Ovary (tissue), 9 donors: Measurements from ENCODE around the gene ATRNL1. TPM values are rescaled to one million over a fixed set of nuclear protein-coding genes. Genes with fewer than 3 reads are reported as not detected.

Experiments
- DNase-seq, 5 donors: peaks; one replicate each; pipeline ENCODE4 v3.0.0-alpha.2; 2019 to 2020
- H3K27ac ChIP-seq, 2 donors: fragments of 200-600 bp; one replicate each; pipeline versions ENCODE4 v1.5.1 to v1.8.0; 2019 to 2022
- H3K27me3 ChIP-seq: fragments of 200-600 bp; one replicate; pipeline ENCODE4 v1.8.0; 2022
- H3K36me3 ChIP-seq: fragments of 200-600 bp; sonication (generic); one replicate; pipeline ENCODE4 v1.5.1; 2019
- H3K4me1 ChIP-seq: one replicate; pipeline ENCODE4 v1.8.1; 2013; ENCODE audit warnings: mild to moderate bottlenecking, moderate library complexity; ENCODE audit not compliant: insufficient read depth
- H3K4me3 ChIP-seq: fragments of 200-600 bp; sonication (generic); one replicate; pipeline ENCODE4 v1.5.1; 2017
- H3K9me3 ChIP-seq, 2 donors: fragments of 200-600 bp in 1 of 2; sonication (generic) in 1 of 2; one replicate each; pipeline versions ENCODE4 v1.5.1 to v1.8.1; 2013 to 2019; ENCODE audit warnings: mild to moderate bottlenecking in 1 of 2, moderate library complexity in 1 of 2
- CTCF ChIP-seq, 3 donors: fragments of 450-650 bp in 2 of 3; fragments of 200-600 bp in 1 of 3; IDR thresholded peaks; one replicate each; pipeline versions ENCODE4 v1.5.1 to v1.8.0; 2016 to 2022; ENCODE audit warnings: antibody characterized with exemption in 3 of 3, mild to moderate bottlenecking in 1 of 3
- EP300 ChIP-seq: sonication (generic); formaldehyde crosslinking; IDR thresholded peaks from one replicate; pipeline ENCODE4 v1.6.1; 2017; ENCODE audit warnings: antibody characterized with exemption
- POLR2A ChIP-seq: fragments of 450-650 bp; IDR thresholded peaks from one replicate; pipeline ENCODE4 v1.6.1; 2017; ENCODE audit warnings: antibody characterized with exemption, mild to moderate bottlenecking, moderate library complexity
- WGBS, 3 donors: extraction: QIAGEN DNeasy Blood & Tissue Kit in 1 of 3; methylation state at CpG; one replicate each; pipeline versions ENCODE4 v1.1.5 to v1.1.7; 2013 to 2017; 5-methylcytosine and 5-hydroxymethylcytosine counted together
- intact Hi-C, 4 donors: fragments of 100-400 bp; cut with DNase I; formaldehyde crosslinking; loops; one replicate each; pipeline versions ENCODE4 v1.11.0 to v1.15.1; 2022 to 2023
- polyA plus RNA-seq, 2 donors: library from polyadenylated mRNA; stranded (reverse); fragments of 200-250 nt in 1 of 2; fragments of 350-450 nt in 1 of 2; fragmentation: Illumina TruSeq in 1 of 2; extraction: RNeasy Lipid Tissue Mini Kit (QIAGEN cat#74804) in 1 of 2; gene quantifications; one replicate each; pipeline ENCODE4 v1.2.3, GENCODE V29; 2013 to 2014
- total RNA-seq, 7 donors: library from RNA; depleted of rRNA in 2 of 7; stranded (reverse); fragments of >200 nt in 2 of 7; fragmentation: NEBNext Ultra II Directional in 3 of 7; extraction: Animal tissue kit (Norgen Biotek cat#: 25700) in 3 of 7; gene quantifications; one replicate each; pipeline versions ENCODE4 v1.1.0 to v1.2.4, GENCODE V29; 2016 to 2023
- donor health status: DM: no; HTN: no; CAD: no; lungs with moderate emphysema.
- donor health status: DM: no; HTN: no; CAD: no.
- donor health status: Bipolar disorder and iron deficiency.
- donor health status: DM: yes; HTN: yes; CAD: no.
- donor health status: DM: no; HTN: no; CAD: no.
- donor health status: DM: yes; HTN: yes; CAD: no.

ATRNL1 gene
- total and polyA plus RNA-seq, 9 donors = 8.1 to 119 (median 77.8) TPM

GRCh38 chr10:115706488-115707076 lies 613.4 kb downstream of the ATRNL1 start:
- Histone ChIP-seq H3K36me3 (no peaks in the 10 kb centered on the region), H3K4me3 (no peak overlapping the region), H3K27ac (no peak overlapping the region), H3K27me3 (no peaks in the 10 kb centered on the region), H3K4me1 (no peaks in the 10 kb centered on the region), H3K9me3 (no peaks in the 10 kb centered on the region)
- 70 to 78% (median 70%) methylated on average over 2 of the region's 2 CpGs for WGBS, 3 donors
- intact Hi-C loops = no loop called here
- TF ChIP-seq POLR2A = no peak
- TF ChIP-seq CTCF (IDR thresholded peaks at IDR 0.05) = peak in 1 of 3 donors; percentile 15
- no peak for DNase-seq

GRCh38 chr10:115710136-115710535 lies 617.0 kb downstream of the ATRNL1 start:
- TF ChIP-seq POLR2A (no peak), CTCF (IDR thresholded peaks at IDR 0.05) (no peak), EP300 (no peak)
- WGBS, 3 donors = 91 to 98% (median 95%) methylated on average over 1 of the region's 1 CpG
- no peak overlapping the region for H3K4me3 ChIP-seq
- no peaks in the 10 kb centered on the region for H3K9me3 ChIP-seq
- H3K27ac ChIP-seq = no peak overlapping the region
- intact Hi-C loops = no loop called here
- H3K27me3 ChIP-seq = no peaks in the 10 kb centered on the region
- DNase-seq = no peak
- no peaks in the 10 kb centered on the region for H3K4me1 ChIP-seq
- H3K36me3 ChIP-seq = no peaks in the 10 kb centered on the region

- Histone ChIP-seq H3K27ac (no peak overlapping the region), H3K9me3 (no peaks in the 10 kb centered on the region), H3K27me3 (no peaks in the 10 kb centered on the region), H3K36me3 (no peaks in the 10 kb centered on the region), H3K4me1 (no peaks in the 10 kb centered on the region), H3K4me3 (no peak overlapping the region)
- TF ChIP-seq POLR2A = no peak
- TF ChIP-seq CTCF (IDR thresholded peaks at IDR 0.05) = no peak
- DNase-seq = no peak
- intact Hi-C loops = no loop called here
- WGBS, 3 donors = 81 to 93% (median 85%) methylated on average over 1 of the region's 1 CpG
Measured at GRCh38 chr10:115711306-115711705, 618.1 kb downstream of the ATRNL1 start.

- intact Hi-C loops = no loop called here
- 91 to 98% (median 91%) methylated on average over 2 of the region's 2 CpGs for WGBS, 3 donors
- H3K36me3 ChIP-seq = no peaks in the 10 kb centered on the region
Measured at GRCh38 chr10:115720121-115720520, 627.0 kb downstream of the ATRNL1 start.

More at GRCh38 chr10:115720121-115720520, 627.0 kb downstream of the ATRNL1 start:
- Histone ChIP-seq H3K9me3 (no peaks in the 10 kb centered on the region), H3K4me3 (no peak overlapping the region), H3K27ac (no peak overlapping the region), H3K4me1 (no peaks in the 10 kb centered on the region), H3K27me3 (no peaks in the 10 kb centered on the region)
- TF ChIP-seq CTCF (IDR thresholded peaks at IDR 0.05) (no peak), EP300 (no peak), POLR2A (no peak)
- DNase-seq = no peak
